Measurements from ENCODE around the gene EHMT1.

The EHMT1 gene

GRCh38 chr9:137688261-137688660, 69.5 kb downstream of the EHMT1 start:
- Mint-ChIP-seq H3K9me3 (no peaks in the 10 kb centered on the region), H3K27ac (no peak overlapping the region), H3K4me3 (no peak overlapping the region), H3K36me3 (ENCODE audit: low read depth) (peaks cover 15% of the 10 kb centered on the region), H3K27me3 (ENCODE audit: low read depth) (no peaks in the 10 kb centered on the region), H3K4me1 (peaks cover 44% of the 10 kb centered on the region)
- TF ChIP-seq CTCF (IDR thresholded peaks at IDR 0.05; ENCODE audit: unreplicated experiment in 3 of 3), result no peak

GRCh38 chr9:137688725-137689124, 69.9 kb downstream of the EHMT1 start:
- Mint-ChIP-seq H3K4me3 (no peak overlapping the region), H3K9me3 (no peaks in the 10 kb centered on the region), H3K27me3 (ENCODE audit: low read depth) (no peaks in the 10 kb centered on the region), H3K4me1 (peaks cover 44% of the 10 kb centered on the region), H3K27ac (peak overlapping the region; percentile 5 to 15 (median 8)), H3K36me3 (ENCODE audit: low read depth) (peaks cover 15% of the 10 kb centered on the region)
- no peak for TF ChIP-seq CTCF (IDR thresholded peaks at IDR 0.05; ENCODE audit: unreplicated experiment in 3 of 3)

GRCh38 chr9:137689745-137690529, 71.1 kb downstream of the EHMT1 start:
- H3K4me3 Mint-ChIP-seq, result no peak overlapping the region
- no peaks in the 10 kb centered on the region for H3K27me3 Mint-ChIP-seq (ENCODE audit: low read depth)
- H3K27ac Mint-ChIP-seq, result peak overlapping the region in 2 of 3 experiments; percentile 5 to 67
- peaks cover 51% of the 10 kb centered on the region for H3K4me1 Mint-ChIP-seq
- H3K9me3 Mint-ChIP-seq, result no peaks in the 10 kb centered on the region
- H3K36me3 Mint-ChIP-seq (ENCODE audit: low read depth), result peaks cover 15% of the 10 kb centered on the region
- TF ChIP-seq CTCF (IDR thresholded peaks at IDR 0.05; ENCODE audit: unreplicated experiment in 3 of 3), result no peak

GRCh38 chr9:137690930-137691645, 72.3 kb downstream of the EHMT1 start:
- H3K27ac Mint-ChIP-seq, result peak overlapping the region in 1 of 3 experiments; percentile 14
- no peak for TF ChIP-seq CTCF (IDR thresholded peaks at IDR 0.05; ENCODE audit: unreplicated experiment in 3 of 3)
- H3K27me3 Mint-ChIP-seq (ENCODE audit: low read depth), result no peaks in the 10 kb centered on the region
- peaks cover 4% of the 10 kb centered on the region for H3K36me3 Mint-ChIP-seq (ENCODE audit: low read depth)
- no peak overlapping the region for H3K4me3 Mint-ChIP-seq
- peaks cover 59% of the 10 kb centered on the region for H3K4me1 Mint-ChIP-seq
- H3K9me3 Mint-ChIP-seq, result no peaks in the 10 kb centered on the region

GRCh38 chr9:137691646-137692351, 73.0 kb downstream of the EHMT1 start:
- peaks cover 66% of the 10 kb centered on the region for H3K4me1 Mint-ChIP-seq
- peaks cover 4% of the 10 kb centered on the region for H3K36me3 Mint-ChIP-seq (ENCODE audit: low read depth)
- no peaks in the 10 kb centered on the region for H3K9me3 Mint-ChIP-seq
- H3K4me3 Mint-ChIP-seq, result no peak overlapping the region
- no peaks in the 10 kb centered on the region for H3K27me3 Mint-ChIP-seq (ENCODE audit: low read depth)
- no peak for TF ChIP-seq CTCF (IDR thresholded peaks at IDR 0.05; ENCODE audit: unreplicated experiment in 3 of 3)
- H3K27ac Mint-ChIP-seq, result peak overlapping the region in 1 of 3 experiments; percentile 3
